GM12878 (cell line): ENCODE measurements around the gene ZNF341. TPM values are rescaled to one million over a fixed set of nuclear protein-coding genes. Genes with fewer than 3 reads are reported as not detected.

ENCODE experiments used
- BCL3 ChIP-seq: IDR thresholded peaks from 2 replicates; pipeline ENCODE4 v1.6.1; 2011; ENCODE audit warnings: borderline replicate concordance, low read depth, mild to moderate bottlenecking, moderate library complexity, low read length; ENCODE audit not compliant: insufficient read depth, poor library complexity, severe bottlenecking
- CUX1 ChIP-seq: IDR thresholded peaks from 2 replicates; pipeline ENCODE4 v1.6.1; 2012; ENCODE audit warnings: improper control_type of control experiment, low read depth, low read length; ENCODE audit not compliant: insufficient replicate concordance
- E4F1 ChIP-seq: fragments of 450-650 bp; IDR thresholded peaks from 2 replicates; pipeline ENCODE4 v1.6.1; 2018; ENCODE audit warnings: borderline replicate concordance, mild to moderate bottlenecking; ENCODE audit not compliant: partially characterized antibody
- NFYA ChIP-seq: IDR thresholded peaks from 2 replicates; pipeline ENCODE4 v1.6.1; 2011; ENCODE audit warnings: low read depth, mild to moderate bottlenecking, low read length, improper control_type of control experiment, borderline replicate concordance
- NR2C1 ChIP-seq: fragments of 450-650 bp; IDR thresholded peaks from 2 replicates; pipeline ENCODE4 v1.6.1; 2017; ENCODE audit warnings: antibody characterized with exemption, mild to moderate bottlenecking, moderate library complexity
- SIN3A ChIP-seq: IDR thresholded peaks from 2 replicates; pipeline ENCODE4 v1.6.1; 2012; ENCODE audit warnings: low read depth, low read length, improper control_type of control experiment
- SREBF1 ChIP-seq: IDR thresholded peaks from 2 replicates; pipeline ENCODE4 v1.6.1; 2012; ENCODE audit warnings: mild to moderate bottlenecking, low read length
- ZBED1 ChIP-seq: IDR thresholded peaks from 2 replicates; pipeline ENCODE4 v1.6.1; 2016; ENCODE audit warnings: borderline replicate concordance
- ZZZ3 ChIP-seq: IDR thresholded peaks from 2 replicates; pipeline ENCODE4 v1.6.1; 2011; ENCODE audit warnings: low read depth; ENCODE audit not compliant: control insufficient read depth, insufficient read length
- polyA plus RNA-seq, 11 experiments: library from polyadenylated mRNA; depleted of rRNA in 4 of 11; unstranded in 6 of 11; stranded (reverse) in 5 of 11; fragments of >200 nt; fragmentation: Nextera tagmentation in 4 of 11; fragmentation: Illumina TruSeq in 1 of 11; extraction: Ambion mirVana in 4 of 11; extraction: Trizol in 1 of 11; gene quantifications; 1 replicate in 1 of 11; 2 replicates in 10 of 11; pipeline versions ENCODE4 v1.2.1 to v1.2.3, GENCODE V29; 2011 to 2016; ENCODE audit warnings: inconsistent platforms in 2 of 11, missing spikeins in 2 of 11, low read depth in 1 of 11
- total RNA-seq, 4 experiments: library from RNA; depleted of rRNA in 3 of 4; stranded (reverse); fragments of >200 nt in 3 of 4; fragmentation: Illumina TruSeq in 1 of 4; extraction: Trizol in 1 of 4; gene quantifications; 2 replicates each; pipeline versions ENCODE4 v1.2.1 to v1.2.3, GENCODE V29; 2013 to 2021

ZNF341 gene
- total and polyA plus RNA-seq, 10 of the 15 experiments (the other 5 are each of a cell fraction or from before 2014, with no cell fraction given), result 0.18 to 5.0 (median 2.6) TPM

GRCh38 chr20:33704197-33704924 is 27.4 kb upstream of the ZNF341 start (continued):
- TF ChIP-seq E4F1, result no peak
- no peak for TF ChIP-seq ZBED1
- no peak for TF ChIP-seq NFYA
- no peak for TF ChIP-seq SIN3A
- TF ChIP-seq ZZZ3, result no peak
- no peak for TF ChIP-seq CUX1
- no peak for TF ChIP-seq NR2C1
- TF ChIP-seq BCL3, result no peak
- no peak for TF ChIP-seq SREBF1
